ENCODE measurements around the gene GPR62. TPM values are rescaled to one million over a fixed set of nuclear protein-coding genes. Genes with fewer than 3 reads are reported as not detected.

The GPR62 gene
- total and polyA plus RNA-seq, 9 of the 15 experiments (the other 6 are each of a cell fraction or from before 2014, with no cell fraction given) = not detected

DNA sequence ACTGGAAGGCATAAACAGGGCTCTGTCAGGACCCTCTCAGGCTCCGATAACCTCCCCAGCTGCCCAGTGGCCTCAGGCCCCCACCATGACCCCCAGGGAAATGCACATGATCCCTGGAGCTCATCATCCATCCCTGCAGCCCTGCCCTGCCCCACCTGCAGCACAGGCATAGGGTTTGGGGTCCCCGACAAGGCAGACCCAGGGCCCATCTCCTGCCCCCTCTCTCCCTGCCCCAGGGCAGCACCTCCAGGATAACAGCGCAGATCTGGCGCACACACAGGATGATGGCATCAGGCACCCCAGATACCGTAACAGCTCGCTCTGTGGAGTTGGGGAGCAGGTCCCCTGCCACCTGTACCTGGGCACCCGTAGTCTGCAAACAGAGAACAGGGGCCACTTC, 4.5 kb downstream of the GPR62 start:
- Histone ChIP-seq H3K9me3 (replicated peaks; ENCODE audit: control insufficient read depth, insufficient read depth, low read depth, low read length) (no peaks in the 10 kb centered on the region), H3K36me3 (ENCODE audit: control insufficient read depth, insufficient read depth, low read length) (no peaks in the 10 kb centered on the region), H2AFZ (ENCODE audit: low read depth, low read length) (no peak overlapping the region), H3K9me1 (ENCODE audit: control insufficient read depth, insufficient read depth, low read length) (no peaks in the 10 kb centered on the region), H3K27me3 (ENCODE audit: control insufficient read depth in 2 of 2, insufficient read depth in 2 of 2, low read length in 2 of 2) (peaks cover 0 to 17% of the 10 kb centered on the region in 2 experiments; a peak in 2 of 5 replicates), H3K4me1 (replicated peaks in 1 of 2; ENCODE audit: control insufficient read depth in 2 of 2, insufficient read depth in 2 of 2, low read length in 2 of 2) (peaks cover 0 to 23% of the 10 kb centered on the region in 2 experiments; a peak in 2 of 5 replicates), H3K4me3 (no peak overlapping the region), H3K27ac (ENCODE audit: extremely low read depth, low read depth, low read length) (no peak overlapping the region), H3K4me2 (ENCODE audit: insufficient read depth, low read length) (no peak overlapping the region), H4K20me1 (replicated peaks; ENCODE audit: control insufficient read depth, insufficient read depth, low read length) (0 out of 2 replicates have a peak, but pooled peaks cover 6% of the 10 kb centered on the region), H3K79me2 (ENCODE audit: control insufficient read depth, insufficient read depth, low read length) (no peaks in the 10 kb centered on the region), H3K9ac (ENCODE audit: insufficient read depth in 1 of 2, low read depth in 2 of 2, low read length in 2 of 2) (no peak overlapping the region)
- in situ Hi-C loops (cut with MboI) = no loop called here
- no TSS peak for BruUV-seq (replicated peaks)
- POLR2A ChIA-PET = no interaction called here
- ATAC-seq = no peak
- WGBS (ENCODE audit: insufficient coverage, low coverage, missing lambda C conversion rate) = 52% methylated on average over 3 of the region's 7 CpGs
- intact Hi-C loops (cut with micrococcal nuclease) = no loop called here
- FAIRE-seq = no peak
- TF ChIP-seq TSC22D4 (tag; IDR thresholded peaks at IDR 0.05) (no peak), RAD21 (CRISPR knock-in tag; conservative IDR thresholded peaks at IDR 0.05 in 1 of 2, IDR thresholded peaks at IDR 0.05 in 1 of 2) (no peak), ATF1 (CRISPR knock-in tag; IDR thresholded peaks at IDR 0.05) (no peak), ATF1 (tag; IDR thresholded peaks at IDR 0.05) (no peak), ZC3H4 (CRISPR knock-in tag; IDR thresholded peaks at IDR 0.05; ENCODE audit: borderline replicate concordance) (no peak), ZNF217 (CRISPR knock-in tag; IDR thresholded peaks at IDR 0.05) (no peak), ZNF589 (CRISPR knock-in tag; IDR thresholded peaks at IDR 0.05; ENCODE audit: low read depth) (no peak), U2AF2 (optimal IDR thresholded peaks at IDR 0.05; ENCODE audit: low read depth, low read length) (no peak), FOXP1 (CRISPR knock-in tag; IDR thresholded peaks at IDR 0.05) (no peak), NRF1 (conservative IDR thresholded peaks at IDR 0.05 in 1 of 2, IDR thresholded peaks at IDR 0.05 in 1 of 2) (no peak), DDX20 (tag; IDR thresholded peaks at IDR 0.05; ENCODE audit: low read depth) (no peak), PML (IDR thresholded peaks at IDR 0.05; ENCODE audit: low read length) (no peak), JUN (IDR thresholded peaks at IDR 0.05; ENCODE audit: borderline replicate concordance, low read depth, low read length) (no peak), JUN (CRISPR knock-in tag; IDR thresholded peaks at IDR 0.05; ENCODE audit: borderline replicate concordance) (no peak), SMC3 (conservative IDR thresholded peaks at IDR 0.05; ENCODE audit: insufficient read depth, low read depth, low read length) (no peak), ZNF124 (CRISPR knock-in tag; IDR thresholded peaks at IDR 0.05) (no peak), ZNF561 (CRISPR knock-in tag; conservative IDR thresholded peaks at IDR 0.05) (no peak)
- TF ChIP-seq, protein P1, sequence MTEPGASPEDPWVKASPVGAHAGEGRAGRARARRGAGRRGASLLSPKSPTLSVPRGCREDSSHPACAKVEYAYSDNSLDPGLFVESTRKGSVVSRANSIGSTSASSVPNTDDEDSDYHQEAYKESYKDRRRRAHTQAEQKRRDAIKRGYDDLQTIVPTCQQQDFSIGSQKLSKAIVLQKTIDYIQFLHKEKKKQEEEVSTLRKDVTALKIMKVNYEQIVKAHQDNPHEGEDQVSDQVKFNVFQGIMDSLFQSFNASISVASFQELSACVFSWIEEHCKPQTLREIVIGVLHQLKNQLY (CRISPR knock-in tag; conservative IDR thresholded peaks at IDR 0.05) = no peak
- no peak for DNase-seq (ENCODE audit: extremely low read depth in 1 of 4, low spot score in 3 of 4)
- CTCF ChIA-PET (ENCODE audit: low intra/inter-chr PET ratio) = no interaction called here

All from K562 (cell line).